Measurements from ENCODE around the gene TMEM175.

Gene TMEM175

GRCh38 chr4:960140-960635, 27.9 kb downstream of the TMEM175 start:
- no peak for DNase-seq (ENCODE audit: low read depth)

GRCh38 chr4:960636-961350, 28.5 kb downstream of the TMEM175 start:
- no peak for DNase-seq (ENCODE audit: low read depth)

GRCh38 chr4:961351-962230, 29.3 kb downstream of the TMEM175 start:
- DNase-seq (ENCODE audit: low read depth): no peak

DNA sequence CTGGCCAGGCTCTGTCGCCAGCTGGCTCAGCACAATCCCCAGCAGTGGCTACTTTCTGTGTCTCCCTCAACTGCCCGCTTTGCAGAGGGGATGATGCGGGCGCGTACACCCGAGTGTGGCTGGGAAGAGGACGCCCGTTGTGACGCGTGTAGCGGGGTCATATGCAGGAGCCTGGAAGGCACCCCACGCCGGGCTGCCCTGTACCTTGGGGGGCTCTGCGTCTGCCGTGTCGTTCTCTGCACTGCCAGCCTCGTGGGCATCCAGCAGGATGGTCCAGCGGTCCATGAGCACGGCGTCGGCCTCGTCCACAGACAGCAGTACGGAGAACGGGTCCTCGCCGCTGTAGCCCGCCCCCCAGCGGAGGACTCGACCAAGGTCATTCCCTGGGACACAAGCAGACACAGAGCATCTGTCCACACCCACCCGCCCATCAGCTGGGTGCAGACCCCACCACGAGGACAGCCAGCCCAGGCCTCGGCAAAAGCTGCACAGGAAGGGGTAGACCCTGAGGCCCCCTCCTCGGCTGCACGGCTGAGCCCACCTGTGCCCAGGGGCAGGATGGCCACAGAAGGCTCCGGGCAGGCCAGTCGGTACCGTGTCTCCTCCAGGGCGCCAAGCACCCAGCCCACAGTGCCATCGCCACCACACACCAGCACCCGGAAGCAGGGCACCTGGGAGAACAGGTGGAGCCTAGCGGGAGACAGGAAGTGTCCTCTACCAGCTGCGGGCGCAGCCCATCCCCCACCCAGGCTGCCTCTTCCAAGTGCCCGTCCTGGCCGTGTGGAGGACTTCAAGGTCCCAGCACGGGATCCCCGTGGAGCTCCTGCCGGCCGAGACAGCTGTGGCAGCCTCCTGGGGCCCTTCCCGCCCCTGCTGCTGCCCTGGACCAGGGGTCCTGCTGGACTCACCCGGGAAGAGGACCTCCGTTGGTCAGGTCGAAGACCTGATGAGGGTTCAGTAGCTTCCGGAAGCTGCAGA, 30.3 kb downstream of the TMEM175 start:
- no peak for DNase-seq (ENCODE audit: low read depth)

DNA sequence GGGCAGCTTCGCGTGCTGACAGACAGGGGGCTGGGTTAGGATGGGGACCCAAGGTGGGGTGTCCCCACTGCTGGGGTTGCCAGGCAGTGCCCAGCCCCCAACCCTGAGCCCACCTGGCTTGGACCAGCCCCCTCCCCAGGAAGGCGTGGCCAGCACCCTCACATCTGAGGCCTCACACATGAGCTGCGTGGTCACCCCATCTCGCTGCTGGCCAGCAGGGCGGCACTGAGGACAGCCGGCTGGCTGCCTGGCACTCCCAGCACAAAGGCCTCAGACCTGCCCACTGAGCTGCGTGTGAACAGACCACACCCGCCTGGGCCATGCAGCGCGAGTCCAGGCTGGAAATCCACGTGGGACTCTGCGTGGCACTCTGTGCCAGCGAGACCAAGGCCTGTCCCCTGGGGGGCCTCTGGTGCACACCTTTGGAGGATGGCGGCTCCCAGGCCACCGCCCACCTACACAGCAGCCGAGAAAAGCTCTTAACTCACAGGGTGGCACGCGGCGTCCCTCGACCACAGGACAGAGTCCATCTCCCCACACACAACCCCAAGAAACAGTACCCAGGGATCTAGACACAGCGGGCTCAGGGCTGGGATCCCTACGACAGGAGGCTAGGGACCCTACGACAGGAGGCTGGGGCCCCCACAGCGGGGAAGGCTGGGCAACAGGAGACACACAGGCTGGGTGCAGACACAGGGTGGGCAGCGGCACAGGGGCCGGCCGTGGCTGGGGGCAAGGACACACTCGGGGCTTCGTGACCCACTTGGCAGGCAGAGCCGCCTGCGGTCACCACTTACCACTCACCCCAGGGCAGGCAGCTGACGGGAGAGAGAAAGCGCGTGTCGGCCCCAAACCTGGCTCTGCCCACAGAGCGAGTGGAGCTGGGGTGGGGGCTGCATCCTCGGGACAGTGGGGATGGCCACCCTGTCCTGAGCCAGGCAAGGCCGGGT, 31.3 kb downstream of the TMEM175 start:
- no peak for DNase-seq (ENCODE audit: low read depth)

DNA sequence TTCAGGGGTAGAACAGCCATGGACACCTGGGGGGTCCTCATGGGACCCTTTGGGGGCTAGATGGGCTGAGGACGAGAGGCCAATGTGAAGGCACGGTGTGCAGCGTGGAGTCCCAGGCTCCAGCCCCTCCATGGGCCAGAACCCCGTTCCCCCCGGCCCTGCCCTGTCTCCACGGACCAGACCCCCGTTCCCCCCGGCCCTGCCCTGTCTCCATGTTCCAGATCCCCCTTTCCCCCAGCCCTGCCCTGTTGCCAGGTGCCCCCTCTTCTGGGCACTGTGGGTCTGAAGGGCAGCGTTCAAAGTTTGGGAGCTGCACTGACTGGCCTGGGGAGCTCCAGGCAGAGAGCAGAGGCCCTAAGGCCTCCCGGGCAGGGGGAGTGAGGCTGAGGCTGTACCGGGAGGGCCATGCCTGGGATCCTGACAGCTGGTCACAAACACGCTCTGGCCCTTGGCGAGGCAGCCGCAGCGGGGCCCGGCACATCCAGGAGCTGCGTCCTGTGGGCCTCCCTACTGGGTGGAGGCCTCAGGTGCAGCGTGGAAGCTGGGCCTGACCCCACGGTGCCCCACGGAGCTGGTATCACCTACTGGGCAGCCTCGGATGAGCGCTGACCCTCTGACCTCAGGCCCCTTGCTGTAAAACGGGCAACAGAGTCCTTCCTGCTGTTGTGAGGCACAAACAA, 32.2 kb downstream of the TMEM175 start:
- no peak for DNase-seq (ENCODE audit: low read depth)

- no peak for DNase-seq (ENCODE audit: low read depth)
Measured at GRCh38 chr4:965048-965765, 32.9 kb downstream of the TMEM175 start.

DNA sequence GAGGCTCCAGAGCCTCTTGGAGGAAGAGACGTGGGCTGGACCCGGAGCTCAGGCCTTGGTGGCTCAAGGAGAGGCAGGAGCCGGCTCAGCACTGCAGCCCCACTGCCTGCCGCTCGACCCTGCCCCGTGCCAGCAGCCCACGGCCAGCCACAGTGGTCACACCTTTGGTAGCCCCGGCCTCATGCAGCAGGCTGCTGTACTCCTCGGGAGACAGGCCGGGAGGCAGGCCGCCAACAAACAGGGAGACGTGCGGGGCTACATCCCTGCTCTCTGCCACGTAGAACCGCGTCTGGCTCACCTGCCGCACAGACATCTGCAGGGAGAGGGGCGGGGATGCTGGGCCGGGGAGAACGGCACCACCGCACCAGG, 33.5 kb downstream of the TMEM175 start:
- no peak for DNase-seq (ENCODE audit: low read depth)

DNA sequence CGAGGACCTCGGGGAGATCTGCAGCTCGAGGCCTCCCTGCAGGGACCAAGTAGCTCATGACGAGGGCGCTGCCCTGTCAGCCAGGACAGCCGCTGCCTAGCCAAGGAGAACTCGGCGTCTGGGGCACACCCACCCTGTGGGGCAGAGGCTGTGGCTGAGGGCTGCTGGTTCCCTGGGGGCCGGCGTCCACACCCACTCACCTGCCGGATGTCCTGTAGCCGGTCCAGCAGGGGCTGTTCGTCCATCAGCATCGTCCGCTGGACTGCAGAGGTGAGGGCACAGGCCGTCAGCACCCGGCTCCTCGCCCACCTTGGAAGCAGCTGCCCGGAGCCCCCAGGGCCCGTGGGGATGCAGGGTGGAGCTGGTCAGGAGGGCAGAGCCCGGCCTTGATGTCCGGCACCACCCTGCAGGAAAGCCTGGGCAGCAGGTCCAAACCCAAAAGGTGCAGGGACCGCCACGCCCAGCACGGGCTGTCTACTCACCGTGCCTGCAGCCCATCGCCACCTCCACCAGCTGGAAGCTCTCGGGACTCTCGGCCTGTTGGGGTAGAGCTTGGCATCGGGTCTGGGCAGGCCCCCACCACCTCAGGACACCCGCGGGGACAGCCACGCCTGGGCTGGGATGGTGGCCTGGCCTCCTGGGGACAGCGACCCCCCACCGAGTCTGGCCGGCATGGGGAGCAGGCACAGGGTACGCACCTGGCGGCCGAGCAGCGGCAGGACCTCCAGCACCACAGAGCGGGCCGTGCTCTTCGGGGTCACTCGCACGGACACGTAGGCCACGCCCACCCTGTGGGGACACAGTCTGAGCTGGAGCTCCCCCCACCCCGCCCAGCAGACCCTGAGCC, 34.2 kb downstream of the TMEM175 start:
- no peak for DNase-seq (ENCODE audit: low read depth)

GRCh38 chr4:967113-968104, 35.1 kb downstream of the TMEM175 start:
- no peak for DNase-seq (ENCODE audit: low read depth)

DNA sequence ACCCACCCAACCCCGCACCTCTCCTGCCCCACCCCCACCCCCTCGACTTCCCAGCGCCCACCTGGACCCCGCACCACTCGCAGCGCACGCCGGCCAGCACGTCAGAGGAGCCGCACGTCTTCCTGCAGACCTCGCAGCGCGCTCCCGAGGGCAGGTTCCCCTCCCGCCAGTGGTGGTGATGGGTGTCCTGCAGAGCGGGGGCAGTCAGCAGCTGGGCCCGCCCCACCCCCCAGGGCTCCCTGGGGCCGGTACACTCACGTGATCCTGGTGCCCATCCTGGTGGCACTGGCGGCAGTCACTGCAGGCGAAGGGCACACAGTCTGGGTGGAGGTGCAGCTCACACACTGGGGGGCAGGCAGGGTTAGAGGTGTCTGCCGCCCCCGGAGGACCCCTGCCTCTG, 36.0 kb downstream of the TMEM175 start:
- DNase-seq (ENCODE audit: low read depth): no peak

GRCh38 chr4:968621-969394, 36.5 kb downstream of the TMEM175 start:
- DNase-seq (ENCODE audit: low read depth): no peak

- no peak for DNase-seq (ENCODE audit: low read depth)
Measured at GRCh38 chr4:970046-970745, 37.9 kb downstream of the TMEM175 start.

- DNase-seq (ENCODE audit: low read depth): no peak
Measured at GRCh38 chr4:970854-971520, 38.7 kb downstream of the TMEM175 start.

Measured in stimulated activated CD8-positive, alpha-beta memory T cell treated with anti-CD3 and anti-CD28 coated beads, Interleukin-15, amount 100 ng/mL, for 24 hours (primary cell).